ENCODE data around the gene ECHDC1. TPM values are rescaled to one million over a fixed set of nuclear protein-coding genes. Genes with fewer than 3 reads are reported as not detected.

The ECHDC1 gene
- total and polyA plus RNA-seq, 2 of the 4 experiments (the other 2 are of a cell fraction): 33.1 to 40.3 TPM

DNA sequence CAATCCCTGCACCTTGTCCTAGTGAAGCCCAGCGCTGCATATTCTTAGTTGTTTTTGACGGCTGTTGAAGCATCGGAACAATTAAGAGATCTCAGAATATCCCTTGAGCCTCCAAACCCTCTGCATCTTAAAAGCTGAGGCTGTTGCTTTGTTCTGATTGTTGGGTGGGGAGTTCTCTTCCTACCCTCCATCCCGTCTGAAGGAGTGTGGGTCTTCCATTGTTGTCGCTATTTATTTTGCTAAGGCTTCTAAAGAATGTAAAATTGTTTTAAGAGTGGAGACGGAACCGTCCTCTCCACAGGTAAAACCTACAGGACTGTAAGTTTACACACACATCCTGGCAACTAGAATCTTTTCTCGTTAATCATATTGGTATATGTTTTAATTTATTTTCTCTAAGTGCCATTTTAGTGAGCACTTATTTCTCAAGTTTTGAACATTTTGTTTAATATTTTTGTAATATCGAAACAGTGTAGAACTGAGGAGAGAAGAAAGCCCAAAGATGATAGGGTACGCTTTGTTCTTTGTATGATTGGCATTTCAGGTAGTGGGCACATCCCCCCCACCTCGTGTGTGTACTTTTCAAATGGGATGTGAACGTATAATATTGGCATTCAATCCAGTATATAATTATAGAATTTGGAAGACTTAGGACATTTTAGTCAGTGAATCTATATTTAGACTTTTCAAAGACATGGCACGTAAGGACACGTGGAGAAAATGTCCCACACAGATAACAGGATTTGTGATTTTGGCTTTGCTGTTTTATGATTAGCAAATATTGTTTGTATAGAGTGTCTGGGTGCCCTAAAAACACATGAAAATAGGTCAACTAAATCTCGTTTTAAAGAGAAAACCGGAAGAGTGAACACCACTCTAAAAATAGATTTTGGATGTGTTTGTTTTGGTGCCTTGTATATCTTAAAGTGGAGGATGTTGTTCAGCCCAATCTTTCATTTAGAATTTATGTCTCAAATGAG, 75.5 kb downstream of the ECHDC1 start:
- Histone ChIP-seq H3K9me1 (ENCODE audit: insufficient read depth, low read length) (no peaks in the 10 kb centered on the region), H2BK5ac (ENCODE audit: low read depth, low read length, poor library complexity, severe bottlenecking) (peak overlapping the region; percentile 95), H4K5ac (ENCODE audit: low read depth, low read length) (peak overlapping the region; percentile 87), H3K9me3 (ENCODE audit: control insufficient read depth, insufficient read depth, low read length) (no peaks in the 10 kb centered on the region), H3K4me3 (ENCODE audit: insufficient read depth, low read depth, low read length) (peak overlapping the region; percentile 98), H2AFZ (replicated peaks; ENCODE audit: low read length, poor library complexity) (peak overlapping the region; percentile 99), H3K27ac (ENCODE audit: insufficient read depth, low read length) (peak overlapping the region; percentile 98), H3K27me3 (ENCODE audit: control insufficient read depth, insufficient read depth, low read length) (no peaks in the 10 kb centered on the region), H3K18ac (ENCODE audit: low read depth, low read length) (peak overlapping the region; percentile 82), H3K79me1 (ENCODE audit: low read depth in 1 of 2, low read length in 2 of 2) (peaks cover 0 to 28% of the 10 kb centered on the region in 2 experiments; a peak in 3 of 4 replicates), H3K4ac (ENCODE audit: low read depth, low read length) (peak overlapping the region; percentile 95), H2BK120ac (ENCODE audit: low read depth, low read length) (peak overlapping the region; percentile 60; the same call in 1 of the 2 replicates), H3K36me3 (ENCODE audit: control insufficient read depth, insufficient read depth, low read length) (no peaks in the 10 kb centered on the region), H3K4me1 (ENCODE audit: control insufficient read depth, insufficient read depth, low read length) (no peaks in the 10 kb centered on the region), H3K4me2 (ENCODE audit: low read depth, low read length) (peak overlapping the region; percentile 71), H2BK15ac (ENCODE audit: low read depth, low read length) (no peak overlapping the region; the same call in 2 of the 3 replicates), H4K91ac (ENCODE audit: insufficient read depth, low read depth, low read length) (peak overlapping the region; percentile 40), H2BK20ac (ENCODE audit: low read depth, low read length) (no peak overlapping the region), H4K8ac (ENCODE audit: low read depth in 2 of 2, low read length in 2 of 2) (peak overlapping the region; percentile 62 to 73; a peak in 3 of 4 replicates), H3K56ac (ENCODE audit: extremely low read depth, insufficient read depth, low read length) (peak overlapping the region; percentile 86), H2AK9ac (replicated peaks; ENCODE audit: low read depth, low read length, poor library complexity) (peak overlapping the region; percentile 94), H3K23ac (ENCODE audit: low read depth, low read length) (peak overlapping the region; percentile 90), H3K9ac (ENCODE audit: low read depth, low read length) (peak overlapping the region; percentile 97), H3K14ac (replicated peaks; ENCODE audit: low read depth, low read length) (peak overlapping the region; percentile 84), H2AK5ac (ENCODE audit: low read depth, low read length) (peak overlapping the region; percentile 13), H4K20me1 (ENCODE audit: insufficient read depth, low read length) (peaks cover 50% of the 10 kb centered on the region)
- no peak for DNase-seq
- BruUV-seq (replicated peaks): TSS peak; percentile 28
- intact Hi-C loops (cut with micrococcal nuclease): loop anchor here (2.0 to 5.0 kb wide), 2 partner anchors 75 to 1276 kb away; no protein-coding TSS in a partner anchor
- dilution Hi-C loops (cut with HindIII; ENCODE audit: low sequenced_read_pairs, unreplicated experiment): no loop called here
- ChIA-PET CTCF (interaction anchor here (0.7 to 1.1 kb wide), 2 partner anchors 7 to 13 kb away, joined by 4 read pairs; no protein-coding TSS in a partner anchor), POLR2A (ENCODE audit: unreplicated experiment) (no interaction called here)
- ATAC-seq (ENCODE audit: low read depth): peak; percentile 1
- TF ChIP-seq USF2 (IDR thresholded peaks at IDR 0.05; ENCODE audit: low read depth, low read length): peak; percentile 20; the same call in 1 of the 2 replicates
- TF ChIP-seq CEBPB (IDR thresholded peaks at IDR 0.05; ENCODE audit: low read depth, low read length): no peak
- TF ChIP-seq RAD21 (IDR thresholded peaks at IDR 0.05; ENCODE audit: low read length): no peak
- TF ChIP-seq MXI1 (IDR thresholded peaks at IDR 0.05; ENCODE audit: borderline replicate concordance, low read depth, low read length): peak; percentile 61; the same call in 1 of the 2 replicates
- no peak for TF ChIP-seq SMC3 (IDR thresholded peaks at IDR 0.05; ENCODE audit: low read depth, low read length)
- in situ Hi-C loops (cut with MboI; ENCODE audit: low sequenced_read_pairs): no loop called here
- no CpG with 5 or more reads among the region's 16 CpGs for WGBS, 2 experiments (ENCODE audit: extremely low coverage in 2 of 2, insufficient read length in 1 of 2)

Data from IMR-90 (cell line).